Measurements from ENCODE around the gene HNRNPH1. TPM values are rescaled to one million over a fixed set of nuclear protein-coding genes. Genes with fewer than 3 reads are reported as not detected.
"Not testable (repeated sequence)": the region's sequence is repeated elsewhere in the genome, so short reads cannot be mapped to it uniquely, and the experiment has no call there.

Gene HNRNPH1
- total RNA-seq, 2 donors from 2014 or later, result 335 to 732 TPM

DNA sequence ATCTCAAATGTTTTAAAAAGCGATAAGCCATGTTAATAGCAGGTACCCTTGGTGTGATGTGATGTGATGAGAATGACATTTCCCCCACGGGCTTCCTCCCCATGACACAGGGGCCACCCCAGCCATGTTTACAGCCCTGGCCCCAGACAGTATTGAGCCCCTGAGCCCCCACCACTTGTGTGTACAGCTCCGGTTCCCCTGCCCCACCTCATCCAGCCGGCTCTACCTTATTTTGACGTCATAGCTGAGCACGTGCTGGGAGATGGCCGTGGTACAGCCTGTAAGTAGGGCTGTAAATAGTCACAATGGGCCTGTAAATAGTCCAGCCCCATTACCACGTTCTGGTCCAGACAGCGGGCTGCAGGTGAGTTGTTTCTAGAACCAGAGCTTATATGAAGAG is 24.9 kb upstream of the HNRNPH1 start:
- H3K4me3 ChIP-seq, result no peak overlapping the region
- H3K27ac ChIP-seq, result no peak overlapping the region
- H3K36me3 ChIP-seq (replicated peaks in 1 of 2; ENCODE audit: insufficient read depth in 1 of 2, low read depth in 2 of 2), result no peaks in the 10 kb centered on the region
- TF ChIP-seq POLR2A (IDR thresholded peaks at IDR 0.05), result no peak
- TF ChIP-seq, protein P1, sequence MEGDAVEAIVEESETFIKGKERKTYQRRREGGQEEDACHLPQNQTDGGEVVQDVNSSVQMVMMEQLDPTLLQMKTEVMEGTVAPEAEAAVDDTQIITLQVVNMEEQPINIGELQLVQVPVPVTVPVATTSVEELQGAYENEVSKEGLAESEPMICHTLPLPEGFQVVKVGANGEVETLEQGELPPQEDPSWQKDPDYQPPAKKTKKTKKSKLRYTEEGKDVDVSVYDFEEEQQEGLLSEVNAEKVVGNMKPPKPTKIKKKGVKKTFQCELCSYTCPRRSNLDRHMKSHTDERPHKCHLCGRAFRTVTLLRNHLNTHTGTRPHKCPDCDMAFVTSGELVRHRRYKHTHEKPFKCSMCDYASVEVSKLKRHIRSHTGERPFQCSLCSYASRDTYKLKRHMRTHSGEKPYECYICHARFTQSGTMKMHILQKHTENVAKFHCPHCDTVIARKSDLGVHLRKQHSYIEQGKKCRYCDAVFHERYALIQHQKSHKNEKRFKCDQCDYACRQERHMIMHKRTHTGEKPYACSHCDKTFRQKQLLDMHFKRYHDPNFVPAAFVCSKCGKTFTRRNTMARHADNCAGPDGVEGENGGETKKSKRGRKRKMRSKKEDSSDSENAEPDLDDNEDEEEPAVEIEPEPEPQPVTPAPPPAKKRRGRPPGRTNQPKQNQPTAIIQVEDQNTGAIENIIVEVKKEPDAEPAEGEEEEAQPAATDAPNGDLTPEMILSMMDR (IDR thresholded peaks at IDR 0.05), result no peak
- no peaks in the 10 kb centered on the region for H3K4me1 ChIP-seq
- H3K27me3 ChIP-seq, result no peaks in the 10 kb centered on the region
- WGBS, 2 donors, result 76 to 81% methylated on average over 8 to 9 of the region's 9 CpGs
- H3K9me3 ChIP-seq, result no peaks in the 10 kb centered on the region
- DNase-seq (no peak), ATAC-seq (no peak)
- intact Hi-C loops (cut with DNase I), result no loop called here

DNA sequence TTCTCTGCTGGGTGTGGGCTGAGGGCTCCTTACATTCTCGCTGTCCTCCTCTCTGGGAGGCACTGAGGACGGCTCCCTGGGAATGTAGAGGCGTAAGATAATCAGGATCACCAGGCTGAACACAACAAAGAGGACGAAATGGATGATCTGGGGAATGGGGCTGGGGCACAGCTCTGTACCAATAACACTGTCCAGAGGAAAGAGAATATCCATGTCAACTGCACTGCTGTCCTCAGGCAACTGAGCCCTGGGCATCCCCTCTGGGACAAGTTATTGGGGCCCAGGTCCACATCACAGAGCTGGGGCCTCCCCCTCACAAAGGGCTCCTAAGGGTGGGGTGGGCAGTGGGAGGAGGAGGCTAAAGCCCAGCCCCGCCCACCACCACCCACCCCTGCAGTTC is 21.3 kb upstream of the HNRNPH1 start:
- intact Hi-C loops (cut with DNase I); DNase-seq: not testable (repeated sequence)

DNA sequence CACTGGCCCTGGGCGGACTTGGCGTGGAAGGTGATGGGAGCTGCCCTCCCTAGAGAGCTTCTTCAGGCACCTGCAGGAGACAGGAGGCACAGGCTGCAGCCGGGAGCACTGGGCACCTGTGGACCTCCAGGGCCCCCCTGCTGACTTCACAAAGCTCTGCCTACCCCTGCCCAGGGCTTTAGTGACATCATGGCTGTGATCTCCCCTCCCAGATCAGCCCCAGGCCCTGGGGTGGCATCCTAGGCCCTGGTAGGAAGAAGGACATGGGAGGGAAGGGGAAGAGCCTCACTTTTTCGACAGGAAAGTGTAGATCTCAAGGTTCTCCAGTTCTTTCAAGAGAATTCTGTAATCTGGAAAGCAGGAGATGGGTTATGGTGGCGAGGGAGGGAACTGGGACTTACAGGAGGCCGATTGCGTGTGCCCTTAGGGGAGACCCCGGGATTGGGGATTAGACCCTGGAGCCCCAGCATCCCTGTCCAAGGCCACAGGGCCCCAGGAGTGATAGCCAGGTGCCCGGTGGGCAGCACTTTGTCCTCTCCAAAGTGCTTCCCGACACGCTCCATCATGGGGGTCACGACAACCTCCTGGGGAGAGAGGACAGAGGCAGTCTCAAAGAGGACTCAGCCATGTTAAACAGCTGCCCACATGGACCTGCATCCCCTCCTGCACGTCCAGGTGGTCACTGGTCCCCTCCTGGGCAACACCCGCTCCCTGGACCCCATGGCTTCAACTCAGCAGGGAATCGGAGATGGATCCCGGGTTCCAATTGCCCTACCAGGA is 19.9 kb upstream of the HNRNPH1 start:
- 76 to 77% methylated on average over 8 to 14 of the region's 16 CpGs for WGBS, 2 donors
- not testable (repeated sequence) for DNase-seq

More for the DNA sequence above, 21.3 kb upstream of the HNRNPH1 start:
- not testable (repeated sequence) for H3K36me3 ChIP-seq (replicated peaks in 1 of 2; ENCODE audit: insufficient read depth in 1 of 2, low read depth in 2 of 2); H3K27ac ChIP-seq; H3K4me3 ChIP-seq; ATAC-seq; H3K9me3 ChIP-seq; H3K27me3 ChIP-seq; H3K4me1 ChIP-seq
- WGBS, 2 donors, result 88 to 91% methylated on average over 4 of the region's 5 CpGs

DNA sequence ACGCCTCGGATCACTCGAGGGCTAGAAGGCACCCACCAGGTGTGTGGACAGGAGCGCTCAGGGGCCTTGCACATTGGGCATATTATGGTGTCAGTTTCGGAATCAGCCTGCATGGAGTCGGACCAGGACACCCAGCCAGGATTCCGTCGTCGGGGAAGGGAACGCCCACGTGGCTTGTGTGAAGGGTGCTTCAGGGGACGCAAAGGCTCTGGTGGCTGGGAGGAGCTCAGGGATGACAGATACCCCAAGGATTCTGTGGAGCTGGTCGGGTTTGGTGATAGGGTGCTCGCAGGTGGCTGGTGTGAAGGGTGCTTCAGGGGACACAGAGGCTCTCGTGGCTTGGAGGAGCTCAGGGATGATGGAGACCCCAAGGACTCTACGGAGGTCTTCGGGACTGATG is 19.2 kb upstream of the HNRNPH1 start:
- not testable (repeated sequence) for DNase-seq, ATAC-seq

More for the DNA sequence above, 19.9 kb upstream of the HNRNPH1 start:
- H3K4me1 ChIP-seq; H3K9me3 ChIP-seq; H3K27ac ChIP-seq; H3K36me3 ChIP-seq (replicated peaks in 1 of 2; ENCODE audit: insufficient read depth in 1 of 2, low read depth in 2 of 2); ATAC-seq; H3K4me3 ChIP-seq; intact Hi-C loops (cut with DNase I); H3K27me3 ChIP-seq: not testable (repeated sequence)

DNA sequence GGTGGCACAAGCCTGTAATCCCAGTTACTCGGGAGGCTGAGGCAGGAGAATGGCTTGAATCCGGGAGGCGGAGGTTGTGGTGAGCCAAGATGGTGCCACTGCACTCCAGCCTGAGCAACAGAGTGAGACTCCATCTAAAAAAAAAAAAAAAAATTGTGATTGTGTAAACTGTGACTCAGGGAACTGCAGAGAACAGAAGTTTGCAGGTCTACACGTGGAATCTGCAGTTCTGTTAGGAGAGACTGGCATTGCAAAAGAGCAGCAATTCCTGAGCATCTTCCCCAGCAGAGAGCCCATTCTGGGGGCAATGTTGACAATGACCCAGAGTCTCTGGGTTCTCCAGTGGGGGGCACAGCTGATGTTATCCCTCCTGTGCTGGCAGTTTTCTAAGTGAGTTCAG is 18.3 kb upstream of the HNRNPH1 start:
- DNase-seq; intact Hi-C loops (cut with DNase I); H3K4me3 ChIP-seq; ATAC-seq; H3K27me3 ChIP-seq; H3K36me3 ChIP-seq (replicated peaks in 1 of 2; ENCODE audit: insufficient read depth in 1 of 2, low read depth in 2 of 2); H3K9me3 ChIP-seq; H3K4me1 ChIP-seq; H3K27ac ChIP-seq: not testable (repeated sequence)
- WGBS, 2 donors, result no CpG with 5 or more reads among the region's 4 CpGs

More for the DNA sequence above, 19.2 kb upstream of the HNRNPH1 start:
- WGBS, 2 donors, result 75% methylated on average over 13 of the region's 17 CpGs; no CpG with 5 or more reads in 1 of the 2 donors
- H3K27me3 ChIP-seq; H3K9me3 ChIP-seq; H3K36me3 ChIP-seq (replicated peaks in 1 of 2; ENCODE audit: insufficient read depth in 1 of 2, low read depth in 2 of 2); H3K27ac ChIP-seq; H3K4me3 ChIP-seq; H3K4me1 ChIP-seq; intact Hi-C loops (cut with DNase I): not testable (repeated sequence)

DNA sequence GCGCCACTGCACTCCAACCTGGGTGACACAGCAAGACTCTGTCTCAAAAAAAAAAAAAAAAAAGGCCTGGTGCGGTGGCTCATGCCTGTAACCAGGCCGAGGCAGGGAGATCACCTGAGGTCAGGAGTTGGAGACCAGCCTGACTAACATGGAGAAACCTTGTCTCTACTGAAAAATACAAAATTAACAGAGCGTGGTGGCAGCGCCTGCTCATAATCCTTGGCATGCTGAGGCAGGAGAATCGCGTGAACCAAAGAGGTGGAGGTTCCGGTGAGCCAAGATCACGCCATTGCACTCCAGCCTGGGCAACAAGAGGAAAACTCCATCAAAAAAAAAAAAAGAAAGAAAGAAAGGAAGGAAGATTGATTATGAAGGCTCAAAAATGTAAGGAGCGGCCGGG is 15.8 kb upstream of the HNRNPH1 start:
- not testable (repeated sequence) for ATAC-seq

DNA sequence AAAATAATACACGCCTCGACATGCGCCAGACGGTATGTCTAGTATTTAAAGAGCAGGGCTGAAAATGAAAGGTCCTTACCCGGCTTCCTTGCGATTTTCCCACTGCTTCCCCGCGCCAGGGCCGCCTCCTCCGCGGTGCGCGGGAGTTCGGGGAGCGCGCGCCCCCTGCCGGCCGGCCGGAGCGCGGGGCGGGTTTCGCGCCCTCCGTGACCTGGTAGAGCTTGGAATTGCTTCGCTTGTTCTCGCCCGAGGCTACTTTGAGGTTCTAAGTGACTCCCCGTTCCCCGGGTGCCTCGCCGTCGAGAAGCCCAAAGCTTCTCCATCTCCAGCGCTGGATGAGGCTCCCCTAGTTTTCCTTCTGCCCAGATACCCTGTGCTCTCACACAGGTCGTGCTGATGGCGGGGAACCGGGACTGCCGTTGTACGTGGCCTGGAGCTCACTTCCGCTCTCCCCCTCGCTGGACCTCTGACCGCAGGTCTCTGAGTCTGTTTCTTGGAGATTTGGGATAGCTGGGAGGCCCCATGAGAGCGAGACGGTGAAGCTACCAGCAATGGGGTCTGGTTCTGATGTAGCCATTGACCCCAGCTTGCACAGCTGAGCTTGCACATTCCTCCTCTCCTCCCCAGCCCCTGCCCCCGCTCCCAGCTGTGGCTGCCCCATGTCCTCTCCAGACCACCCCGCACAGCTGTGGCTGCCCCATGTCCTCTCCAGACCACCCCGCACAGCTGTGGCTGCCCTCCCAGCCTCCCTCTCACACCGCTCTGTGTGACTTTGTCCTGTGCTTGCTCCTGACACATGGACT is 11.1 kb upstream of the HNRNPH1 start:
- H3K27ac ChIP-seq; H3K36me3 ChIP-seq (replicated peaks in 1 of 2; ENCODE audit: insufficient read depth in 1 of 2, low read depth in 2 of 2); H3K9me3 ChIP-seq; H3K27me3 ChIP-seq; H3K4me1 ChIP-seq; DNase-seq; H3K4me3 ChIP-seq; intact Hi-C loops (cut with DNase I): not testable (repeated sequence)
- ATAC-seq, result peak; percentile 94
- WGBS, 2 donors, result no CpG with 5 or more reads among the region's 49 CpGs

More for the DNA sequence above, 15.8 kb upstream of the HNRNPH1 start:
- H3K4me1 ChIP-seq; intact Hi-C loops (cut with DNase I); H3K9me3 ChIP-seq; DNase-seq; H3K36me3 ChIP-seq (replicated peaks in 1 of 2; ENCODE audit: insufficient read depth in 1 of 2, low read depth in 2 of 2); H3K27ac ChIP-seq; H3K27me3 ChIP-seq; H3K4me3 ChIP-seq: not testable (repeated sequence)
- 87 to 93% methylated on average over 10 to 11 of the region's 11 CpGs for WGBS, 2 donors

DNA sequence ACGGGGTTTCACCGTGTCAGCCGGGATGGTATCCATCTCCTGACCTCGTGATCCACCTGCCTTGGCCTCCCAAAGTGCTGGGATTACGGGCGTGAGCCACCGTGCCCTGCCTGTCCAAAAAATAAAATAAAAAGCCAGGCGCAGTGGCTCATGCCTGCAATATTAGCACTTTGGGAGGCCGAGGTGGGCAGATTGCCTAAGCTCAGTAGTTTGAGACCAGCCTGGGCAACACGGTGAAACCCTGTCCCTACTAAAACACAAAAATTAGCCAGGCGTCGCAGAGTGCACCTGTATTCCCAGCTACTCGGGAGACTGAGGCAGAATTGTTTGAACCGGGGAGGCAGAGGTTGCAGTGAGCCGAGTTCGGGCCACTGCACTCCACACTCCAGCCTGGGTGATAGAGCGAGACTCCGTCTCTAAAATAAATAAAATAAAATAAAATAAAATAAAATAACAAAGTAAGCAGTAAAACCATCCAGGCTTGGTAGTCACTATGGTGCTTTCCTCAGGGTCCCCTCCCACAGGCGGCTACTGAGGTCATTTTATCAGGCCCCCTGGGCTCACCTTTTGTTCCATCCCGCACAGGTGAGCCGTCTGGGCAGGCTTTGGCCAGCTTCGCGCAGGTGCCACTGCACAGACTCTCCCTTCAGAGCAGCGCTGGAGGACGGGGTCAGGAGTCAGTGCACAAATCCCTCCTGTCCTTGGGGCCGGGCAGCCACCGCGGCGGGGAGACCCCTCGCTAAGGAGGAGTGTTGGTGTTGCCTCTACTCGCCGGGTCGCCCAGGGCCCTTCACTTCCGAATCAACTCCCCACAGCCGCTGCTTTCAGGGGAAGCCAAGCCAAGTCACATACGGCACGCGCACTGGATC is 10.3 kb upstream of the HNRNPH1 start:
- peak overlapping the region in 1 of 4 donors; percentile 53 for H3K27ac ChIP-seq
- ATAC-seq, result peak; percentile 45
- H3K27me3 ChIP-seq; H3K9me3 ChIP-seq; H3K4me3 ChIP-seq; H3K4me1 ChIP-seq; DNase-seq; intact Hi-C loops (cut with DNase I); H3K36me3 ChIP-seq (replicated peaks in 1 of 2; ENCODE audit: insufficient read depth in 1 of 2, low read depth in 2 of 2): not testable (repeated sequence)
- WGBS, 2 donors, result 36 to 48% methylated on average over 20 to 23 of the region's 38 CpGs
